HG02759 (cell line): ENCODE measurements around the gene GNPDA1.
"Not testable (repeated sequence)": the region's sequence is repeated elsewhere in the genome, so short reads cannot be mapped to it uniquely, and the experiment has no call there.

ENCODE experiments used
- ATAC-seq: cut with Tn5 transposase; IDR thresholded peaks from one replicate; pipeline ENCODE4 v1.9.1; 2021; ENCODE audit warnings: mild to moderate bottlenecking, moderate library complexity; ENCODE audit not compliant: unreplicated experiment

The GNPDA1 gene

GRCh38 chr5:142012792-142013388 lies at the start of gene GNPDA1:
Gene GNPDA1 (minus strand): TSS chr5:142013027. CDS start chr5:142012035, 992 bp downstream.
- peak; percentile 75 for ATAC-seq

- no peak for ATAC-seq
These were observed 46.6 kb upstream of the GNPDA1 start for GRCh38 chr5:142059304-142059940.

DNA sequence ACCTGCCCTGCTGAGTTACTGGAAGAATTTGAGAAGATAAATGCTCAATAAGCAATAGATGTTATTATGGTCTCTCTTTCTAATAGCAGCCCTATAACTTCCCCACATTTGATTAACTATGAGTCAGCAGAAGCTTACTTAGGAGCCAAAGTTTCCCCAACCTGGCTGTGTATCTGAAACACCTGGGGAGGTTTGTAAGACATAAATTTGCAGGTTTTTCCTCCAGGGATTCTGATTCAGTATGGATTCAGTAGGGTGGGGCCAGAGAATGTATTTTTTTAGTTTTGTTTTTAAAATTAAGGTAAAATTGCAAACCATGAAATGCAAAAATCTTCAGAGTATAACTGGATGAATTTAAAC lies 44.9 kb upstream of the GNPDA1 start:
- ATAC-seq = no peak

GRCh38 chr5:142056816-142057696 lies 44.2 kb upstream of the GNPDA1 start:
- ATAC-seq = no peak

DNA sequence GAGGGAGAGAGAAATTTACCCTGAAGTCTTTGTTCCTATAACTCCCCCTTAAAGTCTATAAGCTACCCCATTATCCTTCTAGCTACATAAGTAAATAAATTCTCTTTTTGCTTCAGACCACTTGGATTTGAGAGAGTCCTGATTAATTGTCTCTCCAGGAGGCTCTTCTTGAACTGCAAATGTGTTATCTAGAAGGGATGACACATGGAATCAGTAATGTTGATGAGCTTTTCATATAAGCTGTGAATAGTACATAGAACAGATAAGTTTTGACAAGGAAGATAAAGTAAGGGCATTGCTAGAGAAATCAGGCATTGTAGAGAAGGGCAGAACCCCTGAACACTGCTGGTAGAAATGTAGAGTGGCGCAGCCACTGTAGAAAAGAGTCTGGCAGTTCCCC lies 42.5 kb upstream of the GNPDA1 start:
- ATAC-seq = no peak

DNA sequence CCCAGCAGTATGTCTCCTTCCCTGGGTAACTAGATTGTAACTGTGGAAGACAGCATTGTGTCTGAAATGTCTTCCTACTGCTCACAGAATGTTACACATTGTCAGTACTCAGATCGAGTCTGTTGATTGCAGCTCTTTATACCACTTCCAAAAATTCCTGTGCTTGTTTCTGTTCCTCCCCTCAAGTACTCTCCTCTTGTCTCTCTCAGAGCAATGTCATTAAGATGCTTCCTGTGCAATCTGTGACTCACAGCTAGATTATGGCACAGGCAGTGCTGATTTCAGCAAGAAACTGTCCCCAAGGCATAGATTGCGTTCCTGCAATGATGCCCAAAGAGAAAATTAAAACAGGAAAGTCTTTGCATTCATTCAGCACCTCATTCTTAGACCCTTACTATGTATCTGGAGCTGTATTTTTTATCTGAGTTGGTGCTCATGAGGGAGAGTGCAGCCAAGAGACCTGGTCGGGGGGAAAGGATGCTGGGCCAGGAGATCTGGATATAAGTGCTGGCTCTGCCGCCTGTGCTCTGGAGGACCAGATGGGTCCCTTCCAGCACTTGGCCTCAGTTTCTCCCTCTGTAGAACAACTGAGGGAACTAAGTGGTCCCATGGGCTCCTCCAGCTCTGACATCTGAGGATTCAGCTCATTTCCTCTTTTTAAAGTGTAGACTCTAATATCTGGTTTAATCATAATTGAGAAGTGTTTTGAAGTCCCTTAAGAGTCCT lies 40.8 kb upstream of the GNPDA1 start:
- ATAC-seq = no peak

DNA sequence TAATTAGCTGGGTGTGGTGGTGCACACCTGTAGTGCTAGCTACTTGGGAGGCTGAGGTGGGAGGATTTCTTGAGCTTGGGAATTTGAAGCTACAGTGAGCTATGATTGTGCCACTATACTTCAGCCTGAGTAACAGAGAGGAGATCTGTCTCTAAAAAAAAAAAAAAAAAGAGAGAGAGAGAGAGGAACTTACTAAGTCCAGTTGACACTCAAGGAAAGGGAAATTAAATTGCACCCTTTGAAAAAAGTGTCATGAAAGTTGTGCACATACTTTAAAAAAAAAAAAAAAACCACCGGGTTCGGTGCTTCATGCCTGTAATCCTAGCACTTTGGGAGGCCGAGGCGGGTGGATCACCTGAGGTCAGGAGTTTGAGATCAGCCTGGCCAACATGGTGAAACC lies 39.2 kb upstream of the GNPDA1 start:
- ATAC-seq = not testable (repeated sequence)

GRCh38 chr5:142048272-142048671 lies 35.4 kb upstream of the GNPDA1 start:
- ATAC-seq = no peak

- ATAC-seq = no peak
These were observed 33.4 kb upstream of the GNPDA1 start for GRCh38 chr5:142046191-142046590.

GRCh38 chr5:142040881-142041280 lies 28.1 kb upstream of the GNPDA1 start:
- ATAC-seq = not testable (repeated sequence)

GRCh38 chr5:142040285-142040684 lies 27.5 kb upstream of the GNPDA1 start:
- no peak for ATAC-seq

GRCh38 chr5:142038735-142039134 lies 25.9 kb upstream of the GNPDA1 start:
- ATAC-seq = no peak

GRCh38 chr5:142037599-142037998 lies 24.8 kb upstream of the GNPDA1 start:
- not testable (repeated sequence) for ATAC-seq

DNA sequence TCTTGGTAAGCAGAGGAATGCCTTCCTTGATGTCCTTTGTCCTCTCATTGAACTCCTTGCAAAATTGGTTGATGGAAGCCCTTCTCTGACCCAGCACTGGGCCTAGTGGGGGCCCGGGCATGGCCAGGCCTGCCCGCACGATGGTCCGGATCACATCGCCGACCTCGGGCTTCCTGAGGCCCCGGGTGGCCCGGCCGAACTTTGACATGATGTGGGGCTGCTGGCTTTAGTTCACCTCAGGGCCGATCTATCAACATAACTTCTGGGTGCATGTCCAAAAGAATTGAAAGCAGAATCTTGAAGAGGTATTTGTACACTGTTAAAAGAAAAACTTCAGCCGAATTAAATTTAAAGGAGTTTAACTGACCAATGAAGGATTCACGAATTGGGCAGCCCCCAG lies 24.1 kb upstream of the GNPDA1 start:
- no peak for ATAC-seq

DNA sequence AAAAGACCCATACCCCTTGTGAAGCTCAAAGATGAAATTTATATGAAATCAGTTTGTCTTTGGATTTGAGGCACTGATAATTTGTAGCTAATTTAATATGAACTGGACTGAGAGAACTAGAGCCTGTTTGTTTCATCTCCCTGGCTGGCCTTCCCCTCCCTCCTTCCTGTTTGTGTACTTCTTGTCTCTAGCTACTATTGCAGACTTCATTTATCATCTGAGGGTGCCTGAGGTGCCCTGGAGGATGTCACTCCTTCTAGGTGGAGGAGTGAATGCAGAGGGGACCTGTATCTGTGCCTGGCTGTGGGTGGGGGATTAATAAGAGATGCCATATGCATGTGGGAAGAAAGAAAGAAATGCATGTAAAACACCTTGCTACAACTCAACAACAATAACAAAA lies 22.2 kb upstream of the GNPDA1 start:
- ATAC-seq = no peak

DNA sequence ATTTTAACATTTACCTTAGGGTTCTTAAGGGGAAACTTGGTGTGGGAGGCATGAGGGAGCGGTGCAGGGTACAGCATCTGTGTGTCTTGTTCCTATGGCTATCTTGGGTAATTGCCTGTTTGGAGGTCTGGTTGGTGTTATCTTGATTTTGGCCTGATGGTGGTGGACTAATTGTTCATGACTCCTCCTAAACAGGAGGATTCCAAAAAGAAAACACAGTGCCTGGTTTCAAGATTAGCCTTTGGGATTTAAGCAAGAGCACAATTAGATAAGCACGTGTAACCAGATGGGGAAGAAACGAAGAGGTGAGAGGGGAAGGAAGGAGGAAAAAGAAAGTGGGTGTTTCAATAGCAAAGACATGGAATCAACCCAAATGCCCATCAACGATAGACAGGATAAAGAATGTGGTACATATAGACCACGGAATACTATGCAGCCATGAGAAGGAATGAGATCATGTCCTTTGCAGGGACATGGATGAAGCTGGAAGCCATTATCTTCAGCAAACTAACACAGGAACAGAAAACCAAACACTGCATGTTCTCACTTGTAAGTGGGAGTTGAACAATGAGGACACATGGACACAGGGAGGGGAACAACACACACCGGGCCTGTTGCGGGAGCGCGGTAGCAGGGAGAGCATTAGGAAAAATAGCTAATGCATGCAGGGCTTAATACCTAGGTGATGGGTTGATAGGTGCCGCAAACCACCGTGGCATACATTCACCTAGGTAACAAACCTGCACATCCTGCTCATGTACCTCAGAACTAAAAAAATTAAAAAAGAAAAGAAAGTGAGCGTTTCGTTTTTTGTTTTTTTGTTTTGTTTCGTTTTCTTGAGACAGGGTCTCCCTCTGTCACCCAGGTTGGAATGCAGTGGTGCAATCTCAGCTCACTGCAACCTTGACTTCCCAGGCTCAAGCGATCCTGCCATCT lies 21.1 kb upstream of the GNPDA1 start:
- not testable (repeated sequence) for ATAC-seq

- no peak for ATAC-seq
These were observed 20.2 kb upstream of the GNPDA1 start for GRCh38 chr5:142032747-142033631.

DNA sequence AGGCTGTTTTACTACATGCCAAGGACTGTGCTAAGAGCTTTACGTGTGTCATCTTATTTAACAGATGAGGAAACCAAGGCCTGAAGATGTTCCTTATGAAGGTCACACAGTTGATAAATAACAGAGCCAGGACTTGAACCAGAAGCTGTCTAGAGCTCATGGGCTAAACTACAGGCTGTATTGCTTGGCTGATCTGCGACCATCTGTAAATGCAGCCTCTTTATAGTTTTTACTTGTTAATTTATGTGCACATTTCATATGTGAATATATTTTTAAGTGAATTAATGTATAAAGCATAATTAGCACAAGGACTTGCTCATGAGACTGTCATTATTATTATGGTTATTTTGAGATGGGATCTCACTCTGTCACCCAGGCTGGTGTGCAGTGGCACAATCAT lies 19.3 kb upstream of the GNPDA1 start:
- ATAC-seq = no peak

DNA sequence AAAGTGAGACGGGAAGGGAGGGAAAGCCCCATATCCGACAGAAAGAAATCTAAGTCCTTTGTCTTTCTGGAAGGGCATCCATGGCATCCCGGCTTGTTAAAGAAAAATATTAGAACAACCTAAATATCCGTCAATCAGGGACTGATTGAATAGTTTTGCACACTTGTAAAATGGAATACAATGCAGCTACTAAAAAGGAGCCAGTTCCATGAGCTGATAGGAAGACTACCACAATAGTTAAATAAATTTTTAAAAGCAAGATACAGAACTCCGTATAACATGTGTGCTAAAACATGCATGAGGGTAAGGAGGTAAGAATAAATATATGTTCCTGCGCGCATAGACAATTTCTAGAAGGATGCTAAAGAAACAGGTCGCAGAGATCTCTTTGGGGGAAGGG lies 12.8 kb upstream of the GNPDA1 start:
- ATAC-seq = no peak
